Mesendoderm (in vitro differentiated cells): ENCODE data around the gene ACVR2A.

ENCODE experiments used
- DNase-seq: peaks from one replicate; pipeline ENCODE4 v3.0.0; 2013
- H2AK5ac ChIP-seq: 2 replicates; pipeline ENCODE4 v1.6.1; 2013; ENCODE audit warnings: low read length, inconsistent platforms
- H2BK120ac ChIP-seq: 2 replicates; pipeline ENCODE4 v1.6.1; 2013; ENCODE audit warnings: low read depth, mild to moderate bottlenecking, low read length, moderate library complexity, mixed read lengths
- H2BK15ac ChIP-seq: replicated peaks from 2 replicates; pipeline ENCODE4 v1.6.1; 2013; ENCODE audit warnings: low read depth, mild to moderate bottlenecking, moderate library complexity
- H2BK5ac ChIP-seq: 2 replicates; pipeline ENCODE4 v1.6.1; 2013; ENCODE audit warnings: low read length, inconsistent platforms
- H3K18ac ChIP-seq: 2 replicates; pipeline ENCODE4 v1.6.1; 2013; ENCODE audit warnings: mild to moderate bottlenecking, low read length, mixed read lengths
- H3K23ac ChIP-seq: one replicate; pipeline ENCODE4 v1.6.1; 2013; ENCODE audit warnings: low read length
- H3K27ac ChIP-seq: 2 replicates; pipeline ENCODE4 v1.5.1; 2013; ENCODE audit warnings: low read depth, mild to moderate bottlenecking, inconsistent platforms, low read length, moderate library complexity
- H3K27me3 ChIP-seq: 2 replicates; pipeline ENCODE4 v1.6.1; 2013; ENCODE audit warnings: low read length, control low read depth, mild to moderate bottlenecking, inconsistent platforms; ENCODE audit not compliant: insufficient read depth, poor library complexity
- H3K36me3 ChIP-seq: 2 replicates; pipeline ENCODE4 v1.6.1; 2013; ENCODE audit warnings: low read length, inconsistent platforms; ENCODE audit not compliant: control insufficient read depth, insufficient read depth
- H3K4ac ChIP-seq: one replicate; pipeline ENCODE4 v1.6.1; 2013; ENCODE audit warnings: low read depth, mild to moderate bottlenecking, low read length, moderate library complexity
- H3K4me1 ChIP-seq: 2 replicates; pipeline ENCODE4 v1.6.1; 2013; ENCODE audit warnings: low read depth, low read length, inconsistent platforms; ENCODE audit not compliant: control insufficient read depth
- H3K4me2 ChIP-seq: 2 replicates; pipeline ENCODE4 v1.6.1; 2013; ENCODE audit warnings: low read length
- H3K4me3 ChIP-seq: 2 replicates; pipeline ENCODE4 v1.5.1; 2013; ENCODE audit warnings: mild to moderate bottlenecking, low read length
- H3K56ac ChIP-seq: one replicate; pipeline ENCODE4 v1.6.1; 2013; ENCODE audit warnings: low read length
- H3K79me1 ChIP-seq: 2 replicates; pipeline ENCODE4 v1.6.1; 2013; ENCODE audit warnings: low read length, inconsistent platforms
- H3K79me2 ChIP-seq: 2 replicates; pipeline ENCODE4 v1.6.1; 2013; ENCODE audit warnings: mild to moderate bottlenecking, low read length; ENCODE audit not compliant: control insufficient read depth, insufficient read depth
- H3K9ac ChIP-seq: 2 replicates; pipeline ENCODE4 v1.6.1; 2013; ENCODE audit warnings: low read length, inconsistent platforms
- H4K5ac ChIP-seq: one replicate; pipeline ENCODE4 v1.6.1; 2013; ENCODE audit warnings: low read length
- H4K8ac ChIP-seq: one replicate; pipeline ENCODE4 v1.6.1; 2013; ENCODE audit warnings: low read depth, mild to moderate bottlenecking, control low read depth, low read length, moderate library complexity
- WGBS: extraction: QIAGEN DNeasy Blood & Tissue Kit; methylation state at CpG from one replicate; pipeline ENCODE4 v1.1.7; 2013; ENCODE audit warnings: low lambda C conversion rate, missing lambda C conversion rate; ENCODE audit not compliant: insufficient coverage; ENCODE audit errors: extremely low coverage; 5-methylcytosine and 5-hydroxymethylcytosine counted together

Gene ACVR2A

DNA sequence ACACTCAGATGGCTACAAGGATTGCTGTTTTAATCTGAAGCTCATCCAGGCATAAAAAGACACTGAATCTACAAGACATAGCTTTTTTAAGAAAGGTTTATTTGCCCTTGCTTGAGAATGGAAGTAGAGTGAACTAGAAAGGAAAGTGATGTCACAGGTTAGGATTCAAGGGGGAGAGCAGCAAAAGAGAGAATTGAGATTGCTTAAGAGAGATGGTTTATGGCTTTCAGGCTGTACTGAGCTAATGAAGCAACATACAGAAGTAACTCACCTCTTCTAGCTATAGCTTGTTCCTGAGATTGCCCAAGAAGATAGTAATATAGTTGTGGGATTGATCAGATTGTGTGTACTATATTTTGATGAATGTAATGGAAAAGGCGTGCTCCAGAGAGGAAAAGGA lies 26.1 kb upstream of the ACVR2A start:
- Histone ChIP-seq H3K27me3 (no peaks in the 10 kb centered on the region), H3K36me3 (no peaks in the 10 kb centered on the region), H3K4me3 (no peak overlapping the region), H2BK15ac (no peak overlapping the region), H3K9ac (no peak overlapping the region), H3K4me2 (no peak overlapping the region), H3K23ac (no peak overlapping the region), H2BK120ac (no peak overlapping the region), H3K4ac (no peak overlapping the region), H2AK5ac (no peak overlapping the region), H3K79me2 (no peaks in the 10 kb centered on the region), H3K18ac (no peak overlapping the region), H3K79me1 (no peaks in the 10 kb centered on the region), H4K5ac (no peak overlapping the region), H3K27ac (no peak overlapping the region), H4K8ac (no peak overlapping the region), H3K56ac (no peak overlapping the region), H3K4me1 (no peaks in the 10 kb centered on the region), H2BK5ac (no peak overlapping the region)
- no peak for DNase-seq
- no CpG with 5 or more reads among the region's 1 CpG for WGBS

GRCh38 chr2:147824620-147825019 lies 20.2 kb upstream of the ACVR2A start:
- no peaks in the 10 kb centered on the region for H3K79me1 ChIP-seq
- H4K5ac ChIP-seq: no peak overlapping the region
- no peaks in the 10 kb centered on the region for H3K79me2 ChIP-seq
- H2BK5ac ChIP-seq: no peak overlapping the region
- H3K36me3 ChIP-seq: no peaks in the 10 kb centered on the region
- H4K8ac ChIP-seq: no peak overlapping the region
- no peak overlapping the region for H3K23ac ChIP-seq
- no CpG with 5 or more reads among the region's 3 CpGs for WGBS
- no peak overlapping the region for H3K27ac ChIP-seq
- H3K9ac ChIP-seq: no peak overlapping the region
- no peak overlapping the region for H3K4me3 ChIP-seq
- DNase-seq: no peak
- no peak overlapping the region for H3K4ac ChIP-seq
- H3K18ac ChIP-seq: no peak overlapping the region
- no peak overlapping the region for H2BK15ac ChIP-seq
- no peak overlapping the region for H3K4me2 ChIP-seq
- no peak overlapping the region for H2AK5ac ChIP-seq
- no peak overlapping the region for H3K56ac ChIP-seq
- no peaks in the 10 kb centered on the region for H3K27me3 ChIP-seq
- no peak overlapping the region for H2BK120ac ChIP-seq
- H3K4me1 ChIP-seq: no peaks in the 10 kb centered on the region

GRCh38 chr2:147826278-147827087 lies 18.3 kb upstream of the ACVR2A start:
- Histone ChIP-seq H4K5ac (no peak overlapping the region), H3K36me3 (no peaks in the 10 kb centered on the region), H3K27ac (no peak overlapping the region), H3K79me2 (no peaks in the 10 kb centered on the region), H3K18ac (no peak overlapping the region), H3K4ac (no peak overlapping the region), H3K27me3 (no peaks in the 10 kb centered on the region), H3K23ac (no peak overlapping the region), H4K8ac (no peak overlapping the region), H2BK120ac (no peak overlapping the region), H3K56ac (no peak overlapping the region), H3K9ac (no peak overlapping the region), H3K4me3 (no peak overlapping the region), H2BK15ac (no peak overlapping the region), H2AK5ac (no peak overlapping the region), H3K4me2 (no peak overlapping the region), H3K4me1 (no peaks in the 10 kb centered on the region), H2BK5ac (no peak overlapping the region), H3K79me1 (no peaks in the 10 kb centered on the region)
- no CpG with 5 or more reads among the region's 41 CpGs for WGBS
- DNase-seq: no peak

- H3K79me2 ChIP-seq: no peaks in the 10 kb centered on the region
- H3K23ac ChIP-seq: no peak overlapping the region
- H3K36me3 ChIP-seq: no peaks in the 10 kb centered on the region
- H3K9ac ChIP-seq: no peak overlapping the region
- no peak overlapping the region for H2BK15ac ChIP-seq
- H3K4me1 ChIP-seq: no peaks in the 10 kb centered on the region
- no peak for DNase-seq
- H3K4ac ChIP-seq: no peak overlapping the region
- H4K8ac ChIP-seq: no peak overlapping the region
- H3K27ac ChIP-seq: no peak overlapping the region
- H4K5ac ChIP-seq: no peak overlapping the region
- no CpG with 5 or more reads among the region's 16 CpGs for WGBS
- H2BK120ac ChIP-seq: no peak overlapping the region
- no peak overlapping the region for H2AK5ac ChIP-seq
- no peak overlapping the region for H3K18ac ChIP-seq
- H3K27me3 ChIP-seq: no peaks in the 10 kb centered on the region
- no peaks in the 10 kb centered on the region for H3K79me1 ChIP-seq
- no peak overlapping the region for H3K4me3 ChIP-seq
- no peak overlapping the region for H3K4me2 ChIP-seq
- H3K56ac ChIP-seq: no peak overlapping the region
- no peak overlapping the region for H2BK5ac ChIP-seq
Observed at GRCh38 chr2:147827088-147827375, 17.8 kb upstream of the ACVR2A start.

DNA sequence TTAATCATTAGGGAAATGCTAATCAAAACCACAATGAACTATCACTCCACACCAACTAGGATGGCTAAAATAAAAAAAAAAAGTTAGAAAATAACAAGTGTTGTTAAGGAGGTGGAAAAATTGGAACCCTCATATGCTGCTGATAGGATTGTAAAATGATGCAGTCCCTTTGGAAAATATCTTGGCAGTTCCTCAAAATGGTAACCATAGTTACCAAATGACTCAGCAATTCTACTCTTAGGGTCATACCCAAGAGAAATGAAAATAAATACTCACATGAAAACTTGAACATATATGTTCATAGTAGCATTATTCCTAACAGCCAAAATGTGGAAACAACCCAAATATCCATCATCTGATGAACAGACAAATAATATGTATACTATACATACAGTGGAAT lies 15.7 kb upstream of the ACVR2A start:
- Histone ChIP-seq H3K4me3 (no peak overlapping the region), H3K27ac (no peak overlapping the region), H3K36me3 (no peaks in the 10 kb centered on the region), H4K5ac (no peak overlapping the region), H3K18ac (no peak overlapping the region), H3K27me3 (no peaks in the 10 kb centered on the region), H2BK15ac (no peak overlapping the region), H4K8ac (no peak overlapping the region), H3K79me2 (no peaks in the 10 kb centered on the region), H3K4ac (no peak overlapping the region), H2BK5ac (no peak overlapping the region), H3K23ac (no peak overlapping the region), H3K4me2 (no peak overlapping the region), H3K4me1 (no peaks in the 10 kb centered on the region), H3K56ac (no peak overlapping the region), H2AK5ac (no peak overlapping the region), H3K9ac (no peak overlapping the region), H2BK120ac (no peak overlapping the region), H3K79me1 (no peaks in the 10 kb centered on the region)
- no peak for DNase-seq

DNA sequence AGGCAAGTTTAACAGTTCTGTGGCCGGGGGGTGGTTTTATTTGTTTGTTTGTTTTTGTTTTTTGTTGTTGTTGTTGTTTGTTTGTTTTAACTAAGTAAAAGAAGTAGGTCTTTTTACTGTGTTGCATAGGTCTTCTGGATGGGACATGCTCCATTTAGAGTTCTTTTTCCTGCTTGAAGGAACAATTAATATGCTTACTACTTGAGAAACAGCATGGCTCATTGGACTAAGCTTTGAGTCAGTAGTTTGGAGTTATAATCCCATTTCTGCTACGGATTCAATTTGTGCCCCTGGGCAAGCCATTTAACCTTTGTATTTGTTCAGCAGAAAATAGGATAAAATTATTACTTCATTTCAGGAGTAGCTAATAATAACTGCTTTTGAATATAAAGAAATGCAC lies 8.7 kb upstream of the ACVR2A start:
- Histone ChIP-seq H3K9ac (no peak overlapping the region), H4K8ac (no peak overlapping the region), H2AK5ac (no peak overlapping the region), H3K18ac (no peak overlapping the region), H3K36me3 (no peaks in the 10 kb centered on the region), H3K4me2 (no peak overlapping the region), H3K27ac (no peak overlapping the region), H3K27me3 (no peaks in the 10 kb centered on the region), H3K4ac (no peak overlapping the region), H2BK120ac (no peak overlapping the region), H3K4me1 (no peaks in the 10 kb centered on the region), H3K79me2 (no peaks in the 10 kb centered on the region), H3K23ac (no peak overlapping the region), H4K5ac (no peak overlapping the region), H3K79me1 (no peaks in the 10 kb centered on the region), H3K4me3 (no peak overlapping the region), H2BK15ac (no peak overlapping the region), H3K56ac (no peak overlapping the region), H2BK5ac (no peak overlapping the region)
- no peak for DNase-seq
- no CpG with 5 or more reads among the region's 2 CpGs for WGBS
